Measurements from ENCODE around the gene SH3BP4. TPM values are rescaled to one million over a fixed set of nuclear protein-coding genes. Genes with fewer than 3 reads are reported as not detected.
A peak's percentile ranks its signal among the peaks of the same experiment; 100 is the strongest.

The SH3BP4 gene
- total RNA-seq, 1 donor, result 121 TPM

DNA sequence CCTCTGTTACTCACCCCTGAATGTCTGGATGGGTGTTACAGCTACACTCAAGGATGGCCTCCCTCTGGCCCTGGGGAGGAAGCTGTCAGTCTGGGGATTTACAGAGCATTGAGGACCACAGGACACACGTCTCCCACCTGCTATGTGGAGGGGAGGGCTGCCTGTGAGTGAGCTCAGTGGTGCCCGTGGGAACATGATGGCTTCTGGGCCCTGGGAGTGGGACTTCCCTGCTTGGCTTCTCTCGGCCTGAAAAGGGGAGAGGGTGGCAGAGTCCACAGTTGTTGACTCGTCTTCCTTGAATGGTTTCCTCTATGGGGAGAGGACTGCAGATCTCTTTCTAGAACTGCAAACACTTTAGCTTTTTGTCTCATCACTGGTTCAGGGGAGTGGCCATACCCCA lies 79.1 kb downstream of the SH3BP4 start:
- Histone ChIP-seq H3K27ac (ENCODE audit: low read depth, low read length) (no peak overlapping the region), H3K4me1 (ENCODE audit: insufficient read depth, low read length) (peaks cover 26% of the 10 kb centered on the region), H3K4me2 (ENCODE audit: insufficient read depth, low read length) (no peak overlapping the region), H3K9me3 (ENCODE audit: low read depth, low read length) (no peaks in the 10 kb centered on the region), H3K27me3 (ENCODE audit: insufficient read depth, low read length) (no peaks in the 10 kb centered on the region), H3K36me3 (ENCODE audit: insufficient read depth, low read length) (peaks cover 38% of the 10 kb centered on the region), H3K4me3 (ENCODE audit: insufficient read depth, low read length) (no peak overlapping the region), H4K20me1 (ENCODE audit: insufficient read depth, low read length) (peaks cover 89% of the 10 kb centered on the region), H3K79me2 (ENCODE audit: insufficient read depth, low read length) (peaks cover 99% of the 10 kb centered on the region), H2AFZ (ENCODE audit: low read length) (no peak overlapping the region)
- TF ChIP-seq, protein P1, sequence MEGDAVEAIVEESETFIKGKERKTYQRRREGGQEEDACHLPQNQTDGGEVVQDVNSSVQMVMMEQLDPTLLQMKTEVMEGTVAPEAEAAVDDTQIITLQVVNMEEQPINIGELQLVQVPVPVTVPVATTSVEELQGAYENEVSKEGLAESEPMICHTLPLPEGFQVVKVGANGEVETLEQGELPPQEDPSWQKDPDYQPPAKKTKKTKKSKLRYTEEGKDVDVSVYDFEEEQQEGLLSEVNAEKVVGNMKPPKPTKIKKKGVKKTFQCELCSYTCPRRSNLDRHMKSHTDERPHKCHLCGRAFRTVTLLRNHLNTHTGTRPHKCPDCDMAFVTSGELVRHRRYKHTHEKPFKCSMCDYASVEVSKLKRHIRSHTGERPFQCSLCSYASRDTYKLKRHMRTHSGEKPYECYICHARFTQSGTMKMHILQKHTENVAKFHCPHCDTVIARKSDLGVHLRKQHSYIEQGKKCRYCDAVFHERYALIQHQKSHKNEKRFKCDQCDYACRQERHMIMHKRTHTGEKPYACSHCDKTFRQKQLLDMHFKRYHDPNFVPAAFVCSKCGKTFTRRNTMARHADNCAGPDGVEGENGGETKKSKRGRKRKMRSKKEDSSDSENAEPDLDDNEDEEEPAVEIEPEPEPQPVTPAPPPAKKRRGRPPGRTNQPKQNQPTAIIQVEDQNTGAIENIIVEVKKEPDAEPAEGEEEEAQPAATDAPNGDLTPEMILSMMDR (IDR thresholded peaks at IDR 0.05; ENCODE audit: extremely low read depth, low read depth, low read length), result no peak
- DNase-seq (ENCODE audit: insufficient read length, low spot score, missing footprints), result no peak

DNA sequence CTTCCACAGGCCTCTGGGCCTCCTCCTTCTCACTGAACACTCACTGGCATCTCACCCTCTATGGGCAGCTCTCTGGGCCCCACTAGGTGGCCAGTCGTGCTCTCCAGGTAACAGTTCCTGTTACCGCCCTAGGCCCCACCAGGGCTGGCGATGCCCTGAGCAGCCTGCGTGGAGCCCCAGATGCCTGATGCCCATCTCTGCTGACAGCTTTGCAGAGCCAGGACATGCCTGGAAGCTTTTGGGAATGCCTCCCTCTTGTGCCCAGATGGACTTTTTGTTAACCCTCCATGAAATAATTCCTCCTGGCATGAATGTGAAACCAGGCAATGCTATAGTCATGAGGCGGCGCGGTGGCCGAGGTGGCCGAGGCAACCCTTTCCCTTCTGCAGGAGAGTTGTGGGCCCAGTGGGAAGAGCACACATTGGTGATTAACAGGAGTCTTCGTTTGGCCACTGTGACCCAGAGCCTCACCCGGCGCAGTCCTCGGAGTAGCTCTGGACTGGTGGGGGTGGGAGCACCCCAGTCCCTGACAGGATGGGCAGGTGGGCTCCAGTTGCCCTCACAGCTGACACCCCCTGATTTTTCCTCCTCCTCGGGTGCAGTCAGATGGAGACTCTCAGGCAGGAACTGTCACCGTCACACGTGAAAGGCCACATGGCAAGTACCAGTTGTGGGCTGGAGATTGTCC lies 80.0 kb downstream of the SH3BP4 start:
- no peak overlapping the region for H2AFZ ChIP-seq (ENCODE audit: low read length)
- TF ChIP-seq, protein P1 (IDR thresholded peaks at IDR 0.05; ENCODE audit: extremely low read depth, low read depth, low read length), result no peak
- no peak overlapping the region for H3K4me2 ChIP-seq (ENCODE audit: insufficient read depth, low read length)
- H3K4me3 ChIP-seq (ENCODE audit: insufficient read depth, low read length), result no peak overlapping the region
- H3K36me3 ChIP-seq (ENCODE audit: insufficient read depth, low read length), result peaks cover 45% of the 10 kb centered on the region
- H3K4me1 ChIP-seq (ENCODE audit: insufficient read depth, low read length), result peaks cover 17% of the 10 kb centered on the region
- H3K9me3 ChIP-seq (ENCODE audit: low read depth, low read length), result no peaks in the 10 kb centered on the region
- no peak overlapping the region for H3K27ac ChIP-seq (ENCODE audit: low read depth, low read length)
- peaks cover 83% of the 10 kb centered on the region for H4K20me1 ChIP-seq (ENCODE audit: insufficient read depth, low read length)
- no peaks in the 10 kb centered on the region for H3K27me3 ChIP-seq (ENCODE audit: insufficient read depth, low read length)
- H3K79me2 ChIP-seq (ENCODE audit: insufficient read depth, low read length), result peaks cover 96% of the 10 kb centered on the region
- DNase-seq (ENCODE audit: insufficient read length, low spot score, missing footprints), result peak; percentile 46

DNA sequence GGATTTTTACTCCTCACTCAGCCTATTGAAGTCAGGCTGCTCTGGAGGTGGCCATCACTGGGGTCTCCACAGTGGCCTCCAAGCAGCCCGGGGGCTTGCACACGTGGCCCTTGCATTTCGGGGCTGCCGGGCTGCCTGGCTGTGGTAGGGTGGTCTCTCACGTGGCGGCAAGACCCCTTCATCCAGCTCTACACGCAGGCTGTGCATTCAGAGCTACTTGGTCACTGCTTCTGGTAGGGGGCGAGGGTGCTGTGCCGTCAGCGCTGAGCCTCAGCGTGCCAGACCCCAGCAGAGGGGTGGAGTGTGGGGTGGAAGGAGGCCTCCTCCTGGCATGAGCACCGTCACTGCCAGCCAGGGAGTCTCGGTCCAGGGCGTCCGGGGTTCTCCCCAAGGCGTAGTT lies 80.6 kb downstream of the SH3BP4 start:
- Histone ChIP-seq H2AFZ (ENCODE audit: low read length) (no peak overlapping the region), H3K79me2 (ENCODE audit: insufficient read depth, low read length) (peaks cover 97% of the 10 kb centered on the region), H3K4me2 (ENCODE audit: insufficient read depth, low read length) (no peak overlapping the region), H3K36me3 (ENCODE audit: insufficient read depth, low read length) (peaks cover 52% of the 10 kb centered on the region), H3K4me3 (ENCODE audit: insufficient read depth, low read length) (no peak overlapping the region), H3K4me1 (ENCODE audit: insufficient read depth, low read length) (peaks cover 12% of the 10 kb centered on the region), H3K9me3 (ENCODE audit: low read depth, low read length) (no peaks in the 10 kb centered on the region), H3K27ac (ENCODE audit: low read depth, low read length) (no peak overlapping the region), H4K20me1 (ENCODE audit: insufficient read depth, low read length) (peaks cover 87% of the 10 kb centered on the region), H3K27me3 (ENCODE audit: insufficient read depth, low read length) (no peaks in the 10 kb centered on the region)
- TF ChIP-seq, protein P1 (IDR thresholded peaks at IDR 0.05; ENCODE audit: extremely low read depth, low read depth, low read length), result no peak
- DNase-seq (ENCODE audit: insufficient read length, low spot score, missing footprints), result no peak

DNA sequence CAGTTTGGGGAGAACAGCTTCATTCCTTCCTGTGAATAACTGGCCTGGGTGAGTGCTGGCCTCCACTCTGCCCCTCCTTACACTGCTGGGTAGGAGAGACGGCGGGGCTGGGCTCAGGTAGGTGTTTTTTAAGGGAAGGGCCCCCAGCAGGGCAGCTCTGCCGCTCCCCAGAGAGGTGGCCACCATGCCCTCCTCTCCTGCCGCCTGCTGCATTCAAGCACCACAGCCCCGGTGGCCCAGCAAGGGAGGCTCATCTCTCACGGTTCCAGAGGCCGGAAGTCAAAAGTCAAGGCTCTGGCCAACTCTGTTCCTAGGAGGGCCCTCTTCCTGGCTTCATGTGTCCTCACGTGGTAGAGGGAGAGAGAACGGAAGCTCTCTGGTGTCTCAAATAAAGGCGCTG lies 81.1 kb downstream of the SH3BP4 start:
- Histone ChIP-seq H4K20me1 (ENCODE audit: insufficient read depth, low read length) (peaks cover 86% of the 10 kb centered on the region), H3K4me3 (ENCODE audit: insufficient read depth, low read length) (no peak overlapping the region), H3K4me1 (ENCODE audit: insufficient read depth, low read length) (peaks cover 7% of the 10 kb centered on the region), H3K36me3 (ENCODE audit: insufficient read depth, low read length) (peaks cover 56% of the 10 kb centered on the region), H3K4me2 (ENCODE audit: insufficient read depth, low read length) (no peak overlapping the region), H3K9me3 (ENCODE audit: low read depth, low read length) (no peaks in the 10 kb centered on the region), H3K79me2 (ENCODE audit: insufficient read depth, low read length) (peaks cover 97% of the 10 kb centered on the region), H3K27me3 (ENCODE audit: insufficient read depth, low read length) (no peaks in the 10 kb centered on the region), H3K27ac (ENCODE audit: low read depth, low read length) (no peak overlapping the region), H2AFZ (ENCODE audit: low read length) (no peak overlapping the region)
- no peak for DNase-seq (ENCODE audit: insufficient read length, low spot score, missing footprints)
- TF ChIP-seq, protein P1 (IDR thresholded peaks at IDR 0.05; ENCODE audit: extremely low read depth, low read depth, low read length), result no peak

Data from osteoblast (primary cell).